Smooth muscle cell (in vitro differentiated cells): ENCODE measurements around the gene OSBPL9. TPM values are rescaled to one million over a fixed set of nuclear protein-coding genes. Genes with fewer than 3 reads are reported as not detected.

ENCODE experiments used
- DNase-seq: peaks from one replicate; lab custom pipeline; 2025; ENCODE audit not compliant: unreplicated experiment; lab: John Stamatoyannopoulos, UW
- H2AFZ ChIP-seq: fragments of 200-600 bp; sonication (generic); 2 replicates; pipeline ENCODE4 v1.6.0; 2016; ENCODE audit warnings: antibody characterized with exemption, low read depth, mild to moderate bottlenecking
- H3F3A ChIP-seq: fragments of 200-600 bp; sonication (generic); 2 replicates; pipeline ENCODE4 v1.6.0; 2017; ENCODE audit warnings: antibody characterized with exemption, low read depth
- H3K27ac ChIP-seq: fragments of 200-600 bp; sonication (generic); 2 replicates; pipeline ENCODE4 v1.5.1; 2016; ENCODE audit warnings: low read depth, mild to moderate bottlenecking
- H3K27me3 ChIP-seq: fragments of 200-600 bp; sonication (generic); 2 replicates; pipeline ENCODE4 v1.6.1; 2016; ENCODE audit warnings: low read depth, mild to moderate bottlenecking
- H3K36me3 ChIP-seq: fragments of 200-600 bp; sonication (generic); 2 replicates; pipeline ENCODE4 v1.5.1; 2016; ENCODE audit warnings: low read depth
- H3K4me1 ChIP-seq: fragments of 200-600 bp; sonication (generic); 2 replicates; pipeline ENCODE4 v1.5.1; 2016; ENCODE audit warnings: low read depth
- H3K4me2 ChIP-seq: fragments of 200-600 bp; sonication (generic); 2 replicates; pipeline ENCODE4 v1.6.0; 2016; ENCODE audit warnings: mild to moderate bottlenecking
- H3K4me3 ChIP-seq: fragments of 200-600 bp; sonication (generic); 2 replicates; pipeline ENCODE4 v1.5.1; 2016; ENCODE audit warnings: mild to moderate bottlenecking
- H3K79me2 ChIP-seq: fragments of 200-600 bp; sonication (generic); 2 replicates; pipeline ENCODE4 v1.6.0; 2016; ENCODE audit warnings: low read depth, mild to moderate bottlenecking
- H3K9ac ChIP-seq: fragments of 200-600 bp; sonication (generic); 2 replicates; pipeline ENCODE4 v1.6.0; 2016; ENCODE audit warnings: low read depth
- H3K9me3 ChIP-seq: fragments of 200-600 bp; sonication (generic); replicated peaks from 2 replicates; pipeline ENCODE4 v1.5.1; 2016; ENCODE audit warnings: low read depth
- H4K20me1 ChIP-seq: fragments of 200-600 bp; sonication (generic); 2 replicates; pipeline ENCODE4 v1.6.0; 2016; ENCODE audit warnings: low read depth
- WGBS: methylation state at CpG from one replicate; pipeline ENCODE4 v1.1.7; 2016; ENCODE audit warnings: low lambda C conversion rate; 5-methylcytosine and 5-hydroxymethylcytosine counted together
- polyA plus RNA-seq: library from polyadenylated mRNA; unstranded; fragments of >200 nt; fragmentation: Nextera tagmentation; extraction: Ambion mirVana; gene quantifications from 2 replicates; pipeline ENCODE4 v1.2.1, GENCODE V29; 2016
- total RNA-seq: library from RNA; depleted of rRNA; stranded (reverse); fragments of >200 nt; gene quantifications from 2 replicates; pipeline ENCODE4 v1.2.3, GENCODE V29; 2014
- TF ChIP-seq, protein P1 (sequence below): fragments of 200-600 bp; sonication (generic); IDR thresholded peaks from 2 replicates; pipeline ENCODE4 v1.5.1; 2017; ENCODE audit warnings: borderline replicate concordance, mild to moderate bottlenecking, antibody characterized with exemption; ENCODE audit not compliant: insufficient read depth, poor library complexity, severe bottlenecking

Gene OSBPL9
- total and polyA plus RNA-seq, 2 experiments from 2014 or later = 66.7 to 112 TPM

DNA sequence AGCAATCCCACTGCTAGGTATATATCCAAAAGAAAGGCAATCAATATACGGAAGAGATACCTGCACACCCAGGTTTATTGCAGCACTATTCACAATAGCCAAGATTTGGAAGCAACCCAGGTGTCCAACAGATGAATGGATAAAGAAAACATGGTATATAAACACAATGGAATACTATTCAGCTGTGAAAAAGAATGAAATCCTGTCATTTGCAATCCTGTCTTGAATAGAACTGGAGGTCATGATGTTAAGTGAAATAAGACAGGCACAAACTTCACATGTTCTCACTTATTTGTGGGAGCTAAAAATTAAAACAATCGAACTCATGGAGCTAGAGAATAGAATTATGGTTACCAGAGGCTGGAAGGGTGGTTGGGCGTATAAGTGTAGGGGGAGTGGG, 101.0 kb downstream of the OSBPL9 start:
- TF ChIP-seq, protein P1, sequence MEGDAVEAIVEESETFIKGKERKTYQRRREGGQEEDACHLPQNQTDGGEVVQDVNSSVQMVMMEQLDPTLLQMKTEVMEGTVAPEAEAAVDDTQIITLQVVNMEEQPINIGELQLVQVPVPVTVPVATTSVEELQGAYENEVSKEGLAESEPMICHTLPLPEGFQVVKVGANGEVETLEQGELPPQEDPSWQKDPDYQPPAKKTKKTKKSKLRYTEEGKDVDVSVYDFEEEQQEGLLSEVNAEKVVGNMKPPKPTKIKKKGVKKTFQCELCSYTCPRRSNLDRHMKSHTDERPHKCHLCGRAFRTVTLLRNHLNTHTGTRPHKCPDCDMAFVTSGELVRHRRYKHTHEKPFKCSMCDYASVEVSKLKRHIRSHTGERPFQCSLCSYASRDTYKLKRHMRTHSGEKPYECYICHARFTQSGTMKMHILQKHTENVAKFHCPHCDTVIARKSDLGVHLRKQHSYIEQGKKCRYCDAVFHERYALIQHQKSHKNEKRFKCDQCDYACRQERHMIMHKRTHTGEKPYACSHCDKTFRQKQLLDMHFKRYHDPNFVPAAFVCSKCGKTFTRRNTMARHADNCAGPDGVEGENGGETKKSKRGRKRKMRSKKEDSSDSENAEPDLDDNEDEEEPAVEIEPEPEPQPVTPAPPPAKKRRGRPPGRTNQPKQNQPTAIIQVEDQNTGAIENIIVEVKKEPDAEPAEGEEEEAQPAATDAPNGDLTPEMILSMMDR = no peak
- Histone ChIP-seq H3K9me3 (no peaks in the 10 kb centered on the region), H3K27me3 (no peaks in the 10 kb centered on the region), H3F3A (no peaks in the 10 kb centered on the region), H3K27ac (no peak overlapping the region), H3K79me2 (peaks cover 7% of the 10 kb centered on the region), H4K20me1 (peaks cover under 1% of the 10 kb centered on the region), H3K36me3 (no peaks in the 10 kb centered on the region), H3K9ac (no peak overlapping the region), H2AFZ (no peak overlapping the region), H3K4me3 (no peak overlapping the region), H3K4me1 (no peaks in the 10 kb centered on the region), H3K4me2 (no peak overlapping the region)
- no peak for DNase-seq
- WGBS = 98% methylated on average over 3 of the region's 3 CpGs

DNA sequence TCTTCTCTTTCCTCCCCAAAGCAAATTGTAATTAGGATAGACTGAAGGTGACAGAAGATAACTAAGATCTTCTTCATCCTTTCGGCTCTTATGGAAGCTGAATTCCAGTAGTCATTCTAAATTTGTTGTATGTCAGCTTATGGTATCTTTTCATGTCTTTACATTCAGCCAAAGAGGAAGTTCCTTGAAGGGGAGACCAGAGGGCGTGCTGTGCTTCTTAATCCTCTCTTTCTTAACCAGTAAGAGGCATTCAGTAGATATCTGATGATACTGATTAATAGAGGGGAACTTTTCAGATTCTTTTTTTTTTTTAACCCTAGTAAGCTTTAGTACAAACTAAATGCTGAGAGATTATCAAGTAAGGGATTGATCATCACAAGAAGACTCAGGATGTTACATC, 102.3 kb downstream of the OSBPL9 start:
- Histone ChIP-seq H3K27me3 (no peaks in the 10 kb centered on the region), H4K20me1 (peaks cover 7% of the 10 kb centered on the region), H3K4me3 (no peak overlapping the region), H3K79me2 (peaks cover 7% of the 10 kb centered on the region), H3F3A (no peaks in the 10 kb centered on the region), H3K36me3 (no peaks in the 10 kb centered on the region), H3K27ac (no peak overlapping the region), H3K4me1 (no peaks in the 10 kb centered on the region), H2AFZ (no peak overlapping the region), H3K9me3 (no peaks in the 10 kb centered on the region), H3K9ac (no peak overlapping the region), H3K4me2 (no peak overlapping the region)
- TF ChIP-seq, protein P1 = no peak
- WGBS = 87% methylated on average over 2 of the region's 2 CpGs
- DNase-seq = no peak

DNA sequence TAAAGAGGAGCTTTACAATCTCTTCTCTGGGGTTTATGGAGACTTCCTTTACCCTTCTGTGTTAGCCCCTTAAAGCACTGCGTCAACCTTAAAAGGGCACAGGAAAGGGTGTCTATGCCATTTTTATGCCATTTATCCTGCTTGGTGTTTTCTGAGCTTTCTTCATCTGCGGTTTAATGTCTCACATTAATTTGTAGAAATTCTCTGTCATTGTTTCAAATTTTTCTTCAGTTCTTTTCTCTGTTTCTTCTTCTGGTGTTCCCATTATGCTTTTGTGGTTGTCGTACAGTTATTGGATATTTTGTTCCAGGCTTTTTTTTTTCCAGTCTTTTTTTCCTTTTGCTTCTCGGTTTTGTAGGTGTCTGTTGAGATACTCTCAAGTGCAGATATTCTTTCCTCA, 107.9 kb downstream of the OSBPL9 start:
- Histone ChIP-seq H3F3A (no peaks in the 10 kb centered on the region), H3K27me3 (no peaks in the 10 kb centered on the region), H3K9ac (no peak overlapping the region), H3K36me3 (no peaks in the 10 kb centered on the region), H3K4me1 (no peaks in the 10 kb centered on the region), H3K9me3 (no peaks in the 10 kb centered on the region), H4K20me1 (peaks cover 11% of the 10 kb centered on the region), H3K27ac (no peak overlapping the region), H3K4me3 (no peak overlapping the region), H2AFZ (no peak overlapping the region), H3K79me2 (peaks cover 9% of the 10 kb centered on the region), H3K4me2 (no peak overlapping the region)
- TF ChIP-seq, protein P1 = no peak
- 92% methylated on average over 4 of the region's 4 CpGs for WGBS
- no peak for DNase-seq

DNA sequence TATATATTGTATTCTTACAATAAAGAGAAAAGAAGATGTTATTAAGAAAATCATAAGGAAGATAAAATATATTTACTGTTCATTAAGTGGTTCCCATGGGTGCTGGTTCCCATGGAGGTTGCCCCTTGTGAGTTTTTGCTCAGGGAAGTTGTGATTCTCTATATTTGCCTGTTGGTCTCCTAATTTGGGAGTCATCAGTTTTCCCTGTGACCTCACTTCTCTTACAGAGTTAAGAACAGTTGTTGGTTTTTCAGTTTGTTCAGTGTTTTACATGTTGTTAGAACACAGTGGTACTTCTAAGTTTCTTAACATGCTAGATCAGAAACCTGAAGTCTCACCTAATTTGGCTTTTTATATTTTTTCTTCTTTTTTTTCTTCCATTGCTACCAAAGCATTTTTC, 109.2 kb downstream of the OSBPL9 start:
- no peak for DNase-seq
- no peaks in the 10 kb centered on the region for H3K9me3 ChIP-seq
- H3F3A ChIP-seq = no peaks in the 10 kb centered on the region
- H3K36me3 ChIP-seq = no peaks in the 10 kb centered on the region
- no peak overlapping the region for H3K27ac ChIP-seq
- H3K9ac ChIP-seq = no peak overlapping the region
- TF ChIP-seq, protein P1 = no peak
- H2AFZ ChIP-seq = no peak overlapping the region
- no peaks in the 10 kb centered on the region for H3K27me3 ChIP-seq
- H3K4me1 ChIP-seq = peaks cover 9% of the 10 kb centered on the region
- no peak overlapping the region for H3K4me2 ChIP-seq
- H4K20me1 ChIP-seq = peaks cover 14% of the 10 kb centered on the region
- no peak overlapping the region for H3K4me3 ChIP-seq
- H3K79me2 ChIP-seq = peaks cover 21% of the 10 kb centered on the region
